Measurements from ENCODE around the gene LPP. TPM values are rescaled to one million over a fixed set of nuclear protein-coding genes. Genes with fewer than 3 reads are reported as not detected.

LPP gene
- total and polyA plus RNA-seq, 2 of the 13 experiments (the other 11 are each of a cell fraction or from before 2014, with no cell fraction given) = 19.2 to 29.9 TPM

DNA sequence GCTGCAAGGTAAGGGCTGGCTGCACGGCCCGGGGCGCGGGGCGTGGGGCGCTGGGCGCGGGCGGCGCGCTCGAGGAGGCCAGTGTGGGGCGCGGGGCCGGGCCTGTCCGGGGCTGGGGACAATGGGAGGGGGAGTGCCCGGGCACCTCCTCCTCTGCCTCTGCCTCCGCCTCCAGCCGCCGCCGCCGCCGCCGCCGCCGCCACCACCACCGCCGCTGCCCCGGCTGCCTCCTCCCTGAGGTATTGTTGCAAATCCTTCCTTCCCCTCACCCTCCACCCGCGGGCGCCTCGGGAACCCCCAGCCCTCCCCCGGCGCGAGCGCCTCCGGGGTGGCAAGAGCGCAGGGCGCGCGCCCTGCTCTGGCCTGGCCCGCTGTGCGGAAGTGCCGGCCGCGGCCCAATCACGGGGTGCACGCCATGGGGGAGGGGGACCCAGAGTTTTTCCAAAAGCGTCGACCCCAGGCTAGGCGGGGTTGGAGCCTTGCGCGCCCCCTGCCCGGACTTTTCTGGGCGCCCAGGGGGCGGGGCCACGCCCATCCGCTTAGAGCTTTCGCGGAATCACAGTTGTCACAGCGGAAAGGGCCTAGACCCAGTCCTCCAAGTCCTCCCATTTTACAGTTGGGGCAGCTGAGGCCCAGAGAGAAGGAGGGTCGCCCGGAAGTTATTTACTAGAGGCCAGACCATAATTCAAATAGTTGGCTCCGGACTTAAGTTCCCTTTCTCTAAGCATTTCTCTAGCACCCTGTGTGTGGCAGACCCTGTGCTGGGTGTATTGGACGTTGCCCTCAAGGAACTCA, at the start of gene LPP (continued):
- TF ChIP-seq HNRNPK (IDR thresholded peaks at IDR 0.05; ENCODE audit: low read depth, low read length, poor library complexity, severe bottlenecking) (peak; percentile 56), RFX1 (IDR thresholded peaks at IDR 0.05) (no peak), HDAC6 (IDR thresholded peaks at IDR 0.05; ENCODE audit: low read depth, low read length) (no peak), MAF1 (CRISPR knock-in tag; IDR thresholded peaks at IDR 0.05; ENCODE audit: borderline replicate concordance) (0 out of 2 replicates have a peak, but pooled peaks have one; percentile 37), PCBP2 (optimal IDR thresholded peaks at IDR 0.05; ENCODE audit: low read depth, low read length, poor library complexity, severe bottlenecking) (no peak), ZNF883 (CRISPR knock-in tag; IDR thresholded peaks at IDR 0.05; ENCODE audit: not compliant biosample characterization) (peak; percentile 31), GABPA (IDR thresholded peaks at IDR 0.05; ENCODE audit: low read depth, low read length) (no peak), GABPA (CRISPR knock-in tag; IDR thresholded peaks at IDR 0.05; ENCODE audit: low read depth) (0 out of 2 replicates have a peak, but pooled peaks have one; percentile 34), ZFP82 (CRISPR knock-in tag; IDR thresholded peaks at IDR 0.05; ENCODE audit: borderline replicate concordance) (peak; percentile 72; the same call in 1 of the 2 replicates), EEA1 (CRISPR knock-in tag; IDR thresholded peaks at IDR 0.05; ENCODE audit: borderline replicate concordance) (peak; percentile 21; the same call in 1 of the 2 replicates), SP140L (CRISPR knock-in tag; IDR thresholded peaks at IDR 0.05; ENCODE audit: borderline replicate concordance) (no peak), ZNF263 (CRISPR knock-in tag; IDR thresholded peaks at IDR 0.05) (peak; percentile 67), ZNF253 (CRISPR knock-in tag; IDR thresholded peaks at IDR 0.05; ENCODE audit: borderline replicate concordance) (no peak), ATAD3A (CRISPR knock-in tag; IDR thresholded peaks at IDR 0.05) (no peak), RBFOX2 (IDR thresholded peaks at IDR 0.05; ENCODE audit: low read depth, low read length) (peak; percentile 84), LCORL (IDR thresholded peaks at IDR 0.05) (no peak), LCORL (CRISPR knock-in tag; IDR thresholded peaks at IDR 0.05) (peak; percentile 65), GABPB1 (CRISPR knock-in tag; IDR thresholded peaks at IDR 0.05) (peak; percentile 73; the same call in 1 of the 2 replicates), ZNF335 (CRISPR knock-in tag; IDR thresholded peaks at IDR 0.05) (no peak), HHEX (CRISPR knock-in tag; IDR thresholded peaks at IDR 0.05) (no peak), ZNF333 (CRISPR knock-in tag; IDR thresholded peaks at IDR 0.05; ENCODE audit: borderline replicate concordance) (0 out of 2 replicates have a peak, but pooled peaks have one; percentile 47), SIN3A (IDR thresholded peaks at IDR 0.05; ENCODE audit: borderline replicate concordance, low read depth, low read length) (peak; percentile 66; the same call in 1 of the 2 replicates), BORCS8-MEF2B (CRISPR knock-in tag; IDR thresholded peaks at IDR 0.05) (0 out of 2 replicates have a peak, but pooled peaks have one; percentile 34)
- TF ChIP-seq, protein P1, sequence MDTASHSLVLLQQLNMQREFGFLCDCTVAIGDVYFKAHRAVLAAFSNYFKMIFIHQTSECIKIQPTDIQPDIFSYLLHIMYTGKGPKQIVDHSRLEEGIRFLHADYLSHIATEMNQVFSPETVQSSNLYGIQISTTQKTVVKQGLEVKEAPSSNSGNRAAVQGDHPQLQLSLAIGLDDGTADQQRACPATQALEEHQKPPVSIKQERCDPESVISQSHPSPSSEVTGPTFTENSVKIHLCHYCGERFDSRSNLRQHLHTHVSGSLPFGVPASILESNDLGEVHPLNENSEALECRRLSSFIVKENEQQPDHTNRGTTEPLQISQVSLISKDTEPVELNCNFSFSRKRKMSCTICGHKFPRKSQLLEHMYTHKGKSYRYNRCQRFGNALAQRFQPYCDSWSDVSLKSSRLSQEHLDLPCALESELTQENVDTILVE (CRISPR knock-in tag; IDR thresholded peaks at IDR 0.05) = no peak
- TF ChIP-seq, protein P2, sequence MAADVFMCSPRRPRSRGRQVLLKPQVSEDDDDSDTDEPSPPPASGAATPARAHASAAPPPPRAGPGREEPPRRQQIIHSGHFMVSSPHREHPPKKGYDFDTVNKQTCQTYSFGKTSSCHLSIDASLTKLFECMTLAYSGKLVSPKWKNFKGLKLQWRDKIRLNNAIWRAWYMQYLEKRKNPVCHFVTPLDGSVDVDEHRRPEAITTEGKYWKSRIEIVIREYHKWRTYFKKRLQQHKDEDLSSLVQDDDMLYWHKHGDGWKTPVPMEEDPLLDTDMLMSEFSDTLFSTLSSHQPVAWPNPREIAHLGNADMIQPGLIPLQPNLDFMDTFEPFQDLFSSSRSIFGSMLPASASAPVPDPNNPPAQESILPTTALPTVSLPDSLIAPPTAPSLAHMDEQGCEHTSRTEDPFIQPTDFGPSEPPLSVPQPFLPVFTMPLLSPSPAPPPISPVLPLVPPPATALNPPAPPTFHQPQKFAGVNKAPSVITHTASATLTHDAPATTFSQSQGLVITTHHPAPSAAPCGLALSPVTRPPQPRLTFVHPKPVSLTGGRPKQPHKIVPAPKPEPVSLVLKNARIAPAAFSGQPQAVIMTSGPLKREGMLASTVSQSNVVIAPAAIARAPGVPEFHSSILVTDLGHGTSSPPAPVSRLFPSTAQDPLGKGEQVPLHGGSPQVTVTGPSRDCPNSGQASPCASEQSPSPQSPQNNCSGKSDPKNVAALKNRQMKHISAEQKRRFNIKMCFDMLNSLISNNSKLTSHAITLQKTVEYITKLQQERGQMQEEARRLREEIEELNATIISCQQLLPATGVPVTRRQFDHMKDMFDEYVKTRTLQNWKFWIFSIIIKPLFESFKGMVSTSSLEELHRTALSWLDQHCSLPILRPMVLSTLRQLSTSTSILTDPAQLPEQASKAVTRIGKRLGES (CRISPR knock-in tag; IDR thresholded peaks at IDR 0.05; ENCODE audit: borderline replicate concordance) = peak; percentile 54; the same call in 1 of the 2 replicates
- TF ChIP-seq, protein P3, sequence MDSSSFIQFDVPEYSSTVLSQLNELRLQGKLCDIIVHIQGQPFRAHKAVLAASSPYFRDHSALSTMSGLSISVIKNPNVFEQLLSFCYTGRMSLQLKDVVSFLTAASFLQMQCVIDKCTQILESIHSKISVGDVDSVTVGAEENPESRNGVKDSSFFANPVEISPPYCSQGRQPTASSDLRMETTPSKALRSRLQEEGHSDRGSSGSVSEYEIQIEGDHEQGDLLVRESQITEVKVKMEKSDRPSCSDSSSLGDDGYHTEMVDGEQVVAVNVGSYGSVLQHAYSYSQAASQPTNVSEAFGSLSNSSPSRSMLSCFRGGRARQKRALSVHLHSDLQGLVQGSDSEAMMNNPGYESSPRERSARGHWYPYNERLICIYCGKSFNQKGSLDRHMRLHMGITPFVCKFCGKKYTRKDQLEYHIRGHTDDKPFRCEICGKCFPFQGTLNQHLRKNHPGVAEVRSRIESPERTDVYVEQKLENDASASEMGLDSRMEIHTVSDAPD (CRISPR knock-in tag; IDR thresholded peaks at IDR 0.05) = no peak
